HCT116 (cell line): Measurements from ENCODE around the gene FTCDNL1. TPM values are rescaled to one million over a fixed set of nuclear protein-coding genes. Genes with fewer than 3 reads are reported as not detected.

Experiments
- ATAC-seq: fragments of 200-7000 bp; cut with Tn5 transposase; 2 replicates; pipeline ENCODE4 v1.9.1; 2020; ENCODE audit warnings: mild to moderate bottlenecking, moderate library complexity
- BruUV-seq: library from RNA; stranded (reverse); fragments of 400-500 nt; replicated peaks from 2 replicates; lab custom pipeline; 2021; lab: Mats Ljungman, UMichigan
- CTCF ChIA-PET: fragments of 300-600 bp; sonication (Branson Sonifier 250); formaldehyde crosslinking; loops from one replicate; lab custom pipeline; 2021; ENCODE audit warnings: antibody characterized with exemption; lab: Charles Lee
- POLR2A ChIA-PET: fragments of 300-600, 350-600 bp; sonication (Branson Sonifier 250); formaldehyde crosslinking; loops from one replicate; lab custom pipeline; 2021; ENCODE audit warnings: antibody characterized with exemption; lab: Charles Lee
- RAD21 ChIA-PET, 2 experiments: fragments of 300-600 bp; sonication (Branson Sonifier 250); formaldehyde crosslinking; loops; one replicate each; lab custom pipeline; 2023; ENCODE audit warnings: low total read pairs in 2 of 2; ENCODE audit not compliant: uncharacterized antibody in 2 of 2, unreplicated experiment in 2 of 2, low non-redundant PET in 1 of 2; lab: Charles Lee
- DNase-seq: peaks from one replicate; pipeline ENCODE4 v3.0.0-alpha.2; 2010; ENCODE audit warnings: low read depth, low spot score
- H2AFZ ChIP-seq: fragments of 200-600 bp; shearing (Covaris generic), sonication (generic); 2 replicates; pipeline ENCODE4 v1.6.1; 2017; ENCODE audit warnings: low read depth, mixed run types, mixed read lengths, antibody characterized with exemption, low read length; ENCODE audit not compliant: poor library complexity, severe bottlenecking
- H3K27ac ChIP-seq: 2 replicates; pipeline ENCODE4 v1.5.1; 2012; ENCODE audit warnings: low read depth, low read length
- H3K27me3 ChIP-seq: fragments of 200-600 bp; sonication (generic); 2 replicates; pipeline ENCODE4 v1.6.1; 2016; ENCODE audit warnings: mixed run types, low read length, mixed read lengths; ENCODE audit not compliant: insufficient read depth
- H3K36me3 ChIP-seq, 2 experiments: fragments of 200-500 bp in 1 of 2; fragments of 200-600 bp in 1 of 2; sonication (Bioruptor generic) in 1 of 2; sonication (generic) in 1 of 2; 2 replicates each; pipeline versions ENCODE4 v1.5.1 to v1.6.1; 2014 to 2016; ENCODE audit warnings: low read length in 2 of 2, inconsistent platforms in 1 of 2, mixed read lengths in 1 of 2, mixed run types in 1 of 2; ENCODE audit not compliant: insufficient read depth in 2 of 2, control insufficient read depth in 1 of 2
- H3K4me1 ChIP-seq, 2 experiments: fragments of 200-600 bp in 1 of 2; sonication (generic) in 1 of 2; 2 replicates each; pipeline versions ENCODE4 v1.5.1 to v1.6.1; 2012 to 2017; ENCODE audit warnings: low read length in 2 of 2, inconsistent platforms in 1 of 2, mild to moderate bottlenecking in 1 of 2, mixed read lengths in 1 of 2, mixed run types in 1 of 2, moderate library complexity in 1 of 2; ENCODE audit not compliant: insufficient read depth in 2 of 2, control insufficient read depth in 1 of 2
- H3K4me2 ChIP-seq: fragments of 200-600 bp; sonication (generic); 2 replicates; pipeline ENCODE4 v1.6.1; 2017; ENCODE audit warnings: mixed run types, low read length, mixed read lengths
- H3K4me3 ChIP-seq, 2 experiments: fragments of 200-600 bp in 1 of 2; sonication (generic) in 1 of 2; replicated peaks in 1 of 2; 2 replicates each; pipeline ENCODE4 v1.5.1; 2011 to 2016; ENCODE audit warnings: low read length in 2 of 2, control low read depth in 1 of 2, low read depth in 1 of 2, mild to moderate bottlenecking in 1 of 2, mixed read lengths in 1 of 2, mixed run types in 1 of 2
- H3K79me2 ChIP-seq: fragments of 200-600 bp; sonication (generic); 2 replicates; pipeline ENCODE4 v1.6.1; 2017; ENCODE audit warnings: mild to moderate bottlenecking, mixed run types, low read length, moderate library complexity, mixed read lengths; ENCODE audit not compliant: insufficient read depth
- H3K9ac ChIP-seq: fragments of 200-600 bp; sonication (generic); 2 replicates; pipeline ENCODE4 v1.6.1; 2016; ENCODE audit warnings: low read length, mixed read lengths
- H3K9me2 ChIP-seq: fragments of 200-600 bp; sonication (generic), shearing (Covaris generic); 2 replicates; pipeline ENCODE4 v1.6.1; 2017; ENCODE audit warnings: mixed run types, mild to moderate bottlenecking, moderate library complexity; ENCODE audit not compliant: insufficient read depth
- H3K9me3 ChIP-seq, 2 experiments: fragments of 200-500 bp in 1 of 2; fragments of 200-600 bp in 1 of 2; sonication (Bioruptor generic) in 1 of 2; sonication (generic) in 1 of 2; 2 replicates each; pipeline ENCODE4 v1.6.1; 2014 to 2017; ENCODE audit warnings: low read length in 2 of 2, mixed read lengths in 2 of 2, inconsistent platforms in 1 of 2, low read depth in 1 of 2, mild to moderate bottlenecking in 1 of 2, mixed run types in 1 of 2, moderate library complexity in 1 of 2; ENCODE audit not compliant: control insufficient read depth in 1 of 2, insufficient read depth in 1 of 2
- H4K20me1 ChIP-seq: fragments of 200-600 bp; sonication (generic), shearing (Covaris generic); 2 replicates; pipeline ENCODE4 v1.6.1; 2017; ENCODE audit warnings: mixed run types, mild to moderate bottlenecking, moderate library complexity; ENCODE audit not compliant: insufficient read depth
- ATF3 ChIP-seq: IDR thresholded peaks from 2 replicates; pipeline ENCODE4 v1.6.1; 2012
- CTCF ChIP-seq, 3 experiments: fragments of 200-600 bp in 1 of 3; sonication (generic) in 1 of 3; IDR thresholded peaks in 2 of 3; conservative IDR thresholded peaks in 1 of 3; 2 replicates each; pipeline ENCODE4 v1.5.1; 2012 to 2017; ENCODE audit warnings: low read depth in 2 of 3, low read length in 2 of 3, antibody characterized with exemption in 1 of 3, borderline replicate concordance in 1 of 3, control low read depth in 1 of 3, mild to moderate bottlenecking in 1 of 3, mixed read lengths in 1 of 3, mixed run types in 1 of 3, moderate library complexity in 1 of 3; ENCODE audit not compliant: insufficient read depth in 1 of 3
- POLR2A ChIP-seq: IDR thresholded peaks from 2 replicates; pipeline ENCODE4 v1.7.0; 2011; ENCODE audit warnings: borderline replicate concordance; ENCODE audit not compliant: insufficient read depth, insufficient read length; ENCODE audit errors: extremely low read depth
- POLR2AphosphoS5 ChIP-seq: IDR thresholded peaks from 2 replicates; pipeline ENCODE4 v1.6.1; 2011; ENCODE audit warnings: mild to moderate bottlenecking, low read depth, low read length, moderate library complexity
- RAD21 ChIP-seq: IDR thresholded peaks from 2 replicates; pipeline ENCODE4 v1.6.1; 2012; ENCODE audit warnings: low read depth, mild to moderate bottlenecking
- SIN3A ChIP-seq: IDR thresholded peaks from 2 replicates; pipeline ENCODE4 v1.6.1; 2012; ENCODE audit warnings: low read depth
- SP1 ChIP-seq: IDR thresholded peaks from 2 replicates; pipeline ENCODE4 v1.6.1; 2012; ENCODE audit warnings: low read depth
- TCF7L2 ChIP-seq: IDR thresholded peaks from 2 replicates; pipeline ENCODE4 v1.7.0; 2011; ENCODE audit warnings: borderline replicate concordance, inconsistent platforms; ENCODE audit not compliant: insufficient read depth, insufficient read length; ENCODE audit errors: extremely low read depth
- YY1 ChIP-seq: IDR thresholded peaks from 2 replicates; pipeline ENCODE4 v1.6.1; 2011; ENCODE audit warnings: low read length, low read depth, moderate library complexity, mild to moderate bottlenecking; ENCODE audit not compliant: insufficient replicate concordance; ENCODE audit errors: extremely low read depth
- intact Hi-C: fragments of 100-400 bp; cut with micrococcal nuclease; formaldehyde crosslinking; loops from 2 replicates; pipeline ENCODE4 v1.10.0; 2022
- total RNA-seq: library from RNA; stranded (reverse); gene quantifications from one replicate; pipeline ENCODE4 v1.2.1, GENCODE V29; 2021; ENCODE audit not compliant: unreplicated experiment

Gene FTCDNL1
- total RNA-seq, 1 experiment from 2014 or later = 2.6 TPM

GRCh38 chr2:199739413-199740110, 111.4 kb downstream of the FTCDNL1 start:
- no peaks in the 10 kb centered on the region for H3K36me3 ChIP-seq
- RAD21 ChIA-PET = interaction anchor here in 1 of 2 experiments (1.2 kb wide), 1 partner anchor 35 kb away, joined by 4 read pairs; no protein-coding TSS in a partner anchor
- peak overlapping the region; percentile 44 for H2AFZ ChIP-seq
- no peak overlapping the region for H3K27ac ChIP-seq
- peak; percentile 89 for ATAC-seq
- no peaks in the 10 kb centered on the region for H3K4me1 ChIP-seq
- no peaks in the 10 kb centered on the region for H3K79me2 ChIP-seq
- TF ChIP-seq TCF7L2 (no peak), RAD21 (peak; percentile 87), SP1 (no peak), ATF3 (no peak), POLR2A (no peak), POLR2AphosphoS5 (no peak), SIN3A (no peak), YY1 (peak; percentile 13), CTCF (IDR thresholded peaks at IDR 0.05 in 2 of 3, conservative IDR thresholded peaks at IDR 0.05 in 1 of 3; ENCODE audit: borderline replicate concordance in 1 of 3, insufficient read depth in 1 of 3, low read depth in 2 of 3, low read length in 2 of 3) (peak; percentile 78 to 97 (median 89))
- H3K9ac ChIP-seq = no peak overlapping the region
- no peak overlapping the region for H3K4me3 ChIP-seq
- POLR2A ChIA-PET = no interaction called here
- no peaks in the 10 kb centered on the region for H3K9me3 ChIP-seq
- no peaks in the 10 kb centered on the region for H3K9me2 ChIP-seq
- peak; percentile 42 for DNase-seq
- H3K4me2 ChIP-seq = peak overlapping the region; percentile 24
- CTCF ChIA-PET = interaction anchor here (0.7 to 3.4 kb wide), 13 partner anchors 8 to 1442 kb away, joined by 3 to 22 read pairs (median 4); no protein-coding TSS in a partner anchor
- H4K20me1 ChIP-seq = no peaks in the 10 kb centered on the region
- intact Hi-C loops = loop anchor here (1.0 to 5.0 kb wide), 4 partner anchors 35 to 1425 kb away; no protein-coding TSS in a partner anchor
- BruUV-seq = no TSS peak
- H3K27me3 ChIP-seq = peaks cover 8% of the 10 kb centered on the region; the same call in 1 of the 2 replicates
